HG02973 (cell line): ENCODE measurements around the gene KSR2.
"Not testable (repeated sequence)": the region's sequence is repeated elsewhere in the genome, so short reads cannot be mapped to it uniquely, and the experiment has no call there.

ENCODE experiments used
- ATAC-seq: cut with Tn5 transposase; IDR thresholded peaks from one replicate; pipeline ENCODE4 v1.9.1; 2021; ENCODE audit warnings: moderate library complexity; ENCODE audit not compliant: unreplicated experiment

Gene KSR2

GRCh38 chr12:117829108-117829507 is 139.7 kb downstream of the KSR2 start:
- no peak for ATAC-seq

- no peak for ATAC-seq
Observed at GRCh38 chr12:117827660-117828059, 141.1 kb downstream of the KSR2 start.

GRCh38 chr12:117825827-117826226 is 143.0 kb downstream of the KSR2 start:
- ATAC-seq = no peak

- ATAC-seq = no peak
Observed at GRCh38 chr12:117821480-117822175, 147.2 kb downstream of the KSR2 start.

- ATAC-seq = no peak
Observed at GRCh38 chr12:117820216-117820907, 148.4 kb downstream of the KSR2 start.

- ATAC-seq = no peak
Observed at GRCh38 chr12:117819160-117819559, 149.6 kb downstream of the KSR2 start.

- no peak for ATAC-seq
Observed at GRCh38 chr12:117818400-117818799, 150.4 kb downstream of the KSR2 start.

- no peak for ATAC-seq
Observed at GRCh38 chr12:117809509-117809908, 159.3 kb downstream of the KSR2 start.

- no peak for ATAC-seq
Observed at GRCh38 chr12:117807946-117808345, 160.8 kb downstream of the KSR2 start.

GRCh38 chr12:117807355-117807754 is 161.4 kb downstream of the KSR2 start:
- no peak for ATAC-seq

GRCh38 chr12:117805865-117806264 is 162.9 kb downstream of the KSR2 start:
- ATAC-seq = no peak

GRCh38 chr12:117803001-117803400 is 165.8 kb downstream of the KSR2 start:
- no peak for ATAC-seq

- ATAC-seq = not testable (repeated sequence)
Observed at GRCh38 chr12:117800711-117801110, 168.1 kb downstream of the KSR2 start.

- no peak for ATAC-seq
Observed at GRCh38 chr12:117797202-117797601, 171.6 kb downstream of the KSR2 start.

GRCh38 chr12:117792877-117793424 is 175.8 kb downstream of the KSR2 start:
- ATAC-seq = no peak

- ATAC-seq = no peak
Observed at GRCh38 chr12:117792471-117792870, 176.3 kb downstream of the KSR2 start.

- no peak for ATAC-seq
Observed at GRCh38 chr12:117790948-117791347, 177.8 kb downstream of the KSR2 start.

GRCh38 chr12:117790198-117790597 is 178.6 kb downstream of the KSR2 start:
- no peak for ATAC-seq

- ATAC-seq = no peak
Observed at GRCh38 chr12:117789195-117789912, 179.4 kb downstream of the KSR2 start.

- ATAC-seq = no peak
Observed at GRCh38 chr12:117778656-117779055, 190.1 kb downstream of the KSR2 start.

GRCh38 chr12:117774941-117775775 is 193.6 kb downstream of the KSR2 start:
- no peak for ATAC-seq
